NCI-H2081 (cell line): ENCODE measurements around the gene DAPK1.
"Not testable (repeated sequence)": the region's sequence is repeated elsewhere in the genome, so short reads cannot be mapped to it uniquely, and the experiment has no call there.

Experiments
- DNase-seq, 2 experiments: peaks; one replicate each; lab custom pipeline; 2025; lab: John Stamatoyannopoulos, UW

DAPK1 gene

GRCh38 chr9:87543251-87543650, 45.6 kb downstream of the DAPK1 start:
- DNase-seq = no peak

- no peak for DNase-seq
Observed at GRCh38 chr9:87545858-87546257, 48.2 kb downstream of the DAPK1 start.

GRCh38 chr9:87546704-87547103, 49.0 kb downstream of the DAPK1 start:
- no peak for DNase-seq

- no peak for DNase-seq
Observed at GRCh38 chr9:87547671-87548081, 50.0 kb downstream of the DAPK1 start.

GRCh38 chr9:87548159-87548558, 50.5 kb downstream of the DAPK1 start:
- DNase-seq = no peak

- DNase-seq = not testable (repeated sequence)
Observed at GRCh38 chr9:87549088-87549487, 51.4 kb downstream of the DAPK1 start.

GRCh38 chr9:87549791-87550190, 52.1 kb downstream of the DAPK1 start:
- DNase-seq = no peak

GRCh38 chr9:87550253-87550954, 52.7 kb downstream of the DAPK1 start:
- no peak for DNase-seq

GRCh38 chr9:87551772-87552217, 54.1 kb downstream of the DAPK1 start:
- peak; percentile 51 to 81 for DNase-seq

- peak in 1 of 2 experiments; percentile 41 for DNase-seq
Observed at GRCh38 chr9:87554171-87554910, 56.7 kb downstream of the DAPK1 start.

- no peak for DNase-seq
Observed at GRCh38 chr9:87554976-87555375, 57.3 kb downstream of the DAPK1 start.

- peak; percentile 88 to 98 for DNase-seq
Observed at GRCh38 chr9:87556039-87556438, 58.4 kb downstream of the DAPK1 start.

GRCh38 chr9:87556821-87557220, 59.2 kb downstream of the DAPK1 start:
- DNase-seq = no peak

- peak in 1 of 2 experiments; percentile 32 for DNase-seq
Observed at GRCh38 chr9:87557996-87558395, 60.3 kb downstream of the DAPK1 start.

GRCh38 chr9:87558606-87559190, 61.0 kb downstream of the DAPK1 start:
- no peak for DNase-seq

GRCh38 chr9:87562062-87562461, 64.4 kb downstream of the DAPK1 start:
- no peak for DNase-seq

- DNase-seq = no peak
Observed at GRCh38 chr9:87562530-87563170, 65.0 kb downstream of the DAPK1 start.

- no peak for DNase-seq
Observed at GRCh38 chr9:87564111-87564510, 66.4 kb downstream of the DAPK1 start.

- DNase-seq = no peak
Observed at GRCh38 chr9:87564791-87565241, 67.1 kb downstream of the DAPK1 start.

- peak; percentile 32 to 86 for DNase-seq
Observed at GRCh38 chr9:87567001-87567400, 69.3 kb downstream of the DAPK1 start.

- DNase-seq = no peak
Observed at GRCh38 chr9:87567571-87567970, 69.9 kb downstream of the DAPK1 start.

GRCh38 chr9:87567983-87568382, 70.3 kb downstream of the DAPK1 start:
- no peak for DNase-seq
